Activated CD4-positive, alpha-beta T cell treated with anti-CD3 and anti-CD28 coated beads, Interleukin-2, amount 50 U/mL, for 4 hours (primary cell): ENCODE measurements around the gene FLT3LG.
A peak's percentile ranks its signal among the peaks of the same experiment; 100 is the strongest.
"Not testable (repeated sequence)": the region's sequence is repeated elsewhere in the genome, so short reads cannot be mapped to it uniquely, and the experiment has no call there.

Source experiments
- DNase-seq, 2 experiments: peaks; one replicate each; pipeline ENCODE4 v3.0.0-alpha.2; 2020

Gene FLT3LG

GRCh38 chr19:49463960-49464740 lies 9.9 kb upstream of the FLT3LG start:
- DNase-seq: no peak

- no peak for DNase-seq
Measured at GRCh38 chr19:49465371-49465770, 8.6 kb upstream of the FLT3LG start.

- no peak for DNase-seq
Measured at GRCh38 chr19:49468199-49468598, 5.8 kb upstream of the FLT3LG start.

GRCh38 chr19:49468746-49469447 lies 5.1 kb upstream of the FLT3LG start:
- peak; percentile 63 to 65 for DNase-seq

- peak; percentile 44 to 51 for DNase-seq
Measured at GRCh38 chr19:49469828-49470614, 4.0 kb upstream of the FLT3LG start.

- no peak for DNase-seq
Measured at GRCh38 chr19:49470615-49470978, 3.4 kb upstream of the FLT3LG start.

- DNase-seq: no peak
Measured at GRCh38 chr19:49472936-49473335, 1.1 kb upstream of the FLT3LG start.

GRCh38 chr19:49473501-49473867 lies 531 bp upstream of the FLT3LG start:
- DNase-seq: not testable (repeated sequence)

- no peak for DNase-seq
Measured at GRCh38 chr19:49474542-49474924, 518 bp downstream of the FLT3LG start.

GRCh38 chr19:49475191-49475917 lies 1.3 kb downstream of the FLT3LG start:
- DNase-seq: no peak

GRCh38 chr19:49475995-49476880 lies 2.2 kb downstream of the FLT3LG start:
- DNase-seq: peak; percentile 59 to 61

- DNase-seq: no peak
Measured at GRCh38 chr19:49479975-49480628, 6.1 kb downstream of the FLT3LG start.

- DNase-seq: no peak
Measured at GRCh38 chr19:49481020-49481683, 7.1 kb downstream of the FLT3LG start.

- DNase-seq: no peak
Measured at GRCh38 chr19:49486232-49486631, 12.2 kb downstream of the FLT3LG start.

GRCh38 chr19:49486710-49487276 lies 12.8 kb downstream of the FLT3LG start:
- no peak for DNase-seq

GRCh38 chr19:49487277-49488045 lies 13.4 kb downstream of the FLT3LG start, which contains the start of gene RPL13A:
TSS of gene RPL13A (plus strand) at chr19:49487608. CDS start at chr19:49487630, 22 bp downstream.
- DNase-seq: peak; percentile 99 to 100

- DNase-seq: no peak
Measured at GRCh38 chr19:49488046-49488862, 14.2 kb downstream of the FLT3LG start.

- DNase-seq: no peak
Measured at GRCh38 chr19:49488863-49489537, 15.0 kb downstream of the FLT3LG start.
